Measurements from ENCODE around the gene ANKRD10.

The ANKRD10 gene

GRCh38 chr13:110938662-110939421 is 24.0 kb upstream of the ANKRD10 start:
- no peak for TF ChIP-seq CTCF (IDR thresholded peaks at IDR 0.05; ENCODE audit: extremely low read depth, missing control alignments)
- no peak for DNase-seq (ENCODE audit: low spot score)

DNA sequence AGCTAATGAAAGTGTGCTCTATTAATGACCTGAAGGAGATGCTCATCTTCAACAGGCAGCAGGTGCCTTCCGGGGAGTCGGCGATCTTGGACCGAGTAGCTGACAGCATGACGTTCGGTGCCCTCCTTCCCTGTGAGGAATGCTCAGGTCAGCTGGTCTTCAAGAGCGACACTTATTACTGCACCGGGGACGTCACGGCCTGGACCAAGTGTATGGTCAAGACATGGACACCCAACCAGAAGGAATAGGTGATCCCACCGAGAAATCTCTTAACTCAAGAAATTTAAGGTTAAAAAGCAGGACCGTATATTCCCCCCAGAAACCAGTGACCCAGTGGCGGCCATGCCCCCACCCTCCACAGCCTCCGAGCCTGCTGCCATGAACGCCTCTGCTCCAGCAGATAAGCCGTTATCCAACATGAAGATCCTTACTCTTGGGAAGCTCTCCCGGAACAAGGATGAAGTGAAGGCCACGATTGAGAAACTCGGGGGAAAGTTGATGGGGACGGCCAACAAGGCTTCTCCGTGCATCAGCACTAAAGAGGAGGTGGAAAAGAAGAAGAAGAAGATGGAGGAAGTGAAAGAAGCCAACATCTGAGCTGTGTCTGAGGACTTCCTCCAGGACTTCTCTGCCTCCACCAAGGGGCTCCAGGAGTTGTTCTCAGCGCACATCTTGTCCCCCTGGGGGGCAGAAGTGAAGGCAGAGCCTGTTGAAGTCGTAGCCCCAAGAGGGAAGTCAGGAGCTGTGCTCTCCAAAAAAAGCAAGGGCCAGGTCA is 22.8 kb upstream of the ANKRD10 start:
- no peak for DNase-seq (ENCODE audit: low spot score)
- no peak for TF ChIP-seq CTCF (IDR thresholded peaks at IDR 0.05; ENCODE audit: extremely low read depth, missing control alignments)

GRCh38 chr13:110936519-110936918 is 21.6 kb upstream of the ANKRD10 start:
- no peak for DNase-seq (ENCODE audit: low spot score)
- TF ChIP-seq CTCF (IDR thresholded peaks at IDR 0.05; ENCODE audit: extremely low read depth, missing control alignments): no peak

- no peak for TF ChIP-seq CTCF (IDR thresholded peaks at IDR 0.05; ENCODE audit: extremely low read depth, missing control alignments)
- DNase-seq (ENCODE audit: low spot score): no peak
Measured at GRCh38 chr13:110932588-110932987, 17.7 kb upstream of the ANKRD10 start.

- no peak for TF ChIP-seq CTCF (IDR thresholded peaks at IDR 0.05; ENCODE audit: extremely low read depth, missing control alignments)
- DNase-seq (ENCODE audit: low spot score): no peak
Measured at GRCh38 chr13:110929104-110929777, 14.4 kb upstream of the ANKRD10 start.

GRCh38 chr13:110925023-110925612 is 10.2 kb upstream of the ANKRD10 start:
- DNase-seq (ENCODE audit: low spot score): no peak
- TF ChIP-seq CTCF (IDR thresholded peaks at IDR 0.05; ENCODE audit: extremely low read depth, missing control alignments): no peak

DNA sequence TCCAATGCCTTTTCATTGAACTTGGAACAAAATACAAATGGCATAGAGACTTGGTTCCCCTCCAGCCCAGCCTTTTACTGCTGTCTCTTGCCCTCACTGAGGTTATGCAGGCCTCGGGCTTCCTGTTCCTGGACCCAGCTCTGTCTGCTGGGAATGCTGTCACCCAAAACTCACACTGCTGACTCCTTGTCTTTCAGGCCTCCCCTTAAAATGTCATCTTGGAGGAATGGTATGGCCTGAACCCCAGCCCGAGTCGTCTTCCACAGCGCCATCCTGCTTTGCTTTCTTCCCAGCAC is 9.7 kb upstream of the ANKRD10 start:
- no peak for TF ChIP-seq CTCF (IDR thresholded peaks at IDR 0.05; ENCODE audit: extremely low read depth, missing control alignments)
- no peak for DNase-seq (ENCODE audit: low spot score)
